Small intestine (tissue), 16 donors: ENCODE measurements around the gene DDX39B. TPM values are rescaled to one million over a fixed set of nuclear protein-coding genes. Genes with fewer than 3 reads are reported as not detected.
"Not testable (repeated sequence)": the region's sequence is repeated elsewhere in the genome, so short reads cannot be mapped to it uniquely, and the experiment has no call there.

Experiments
- DNase-seq, 2 donors: peaks; one replicate each; pipeline versions ENCODE4 v3.0.0 to v3.0.0-alpha.2; 2013
- FAIRE-seq: peaks from 2 replicates; lab custom pipeline; 2012; peaks lifted over from hg19 to GRCh38; lab: Jason Lieb, UNC
- H3K27ac ChIP-seq, 3 donors: one replicate each; pipeline ENCODE4 v1.5.1; 2013; ENCODE audit warnings: low read length in 2 of 3, mild to moderate bottlenecking in 2 of 3, control low read depth in 1 of 3, inconsistent platforms in 1 of 3, low read depth in 1 of 3, moderate library complexity in 1 of 3
- H3K27me3 ChIP-seq, 3 donors: one replicate each; pipeline ENCODE4 v1.6.1; 2013; ENCODE audit warnings: low read length in 3 of 3, inconsistent platforms in 1 of 3; ENCODE audit not compliant: control insufficient read depth in 3 of 3, insufficient read depth in 3 of 3
- H3K36me3 ChIP-seq, 3 donors: one replicate each; pipeline ENCODE4 v1.6.1; 2013; ENCODE audit warnings: low read length in 3 of 3, inconsistent platforms in 1 of 3, low read depth in 1 of 3, mild to moderate bottlenecking in 1 of 3, moderate library complexity in 1 of 3; ENCODE audit not compliant: control insufficient read depth in 3 of 3, insufficient read depth in 2 of 3
- H3K4me1 ChIP-seq, 3 donors: one replicate each; pipeline ENCODE4 v1.6.1; 2013; ENCODE audit warnings: low read length in 2 of 3, inconsistent platforms in 1 of 3, low read depth in 1 of 3, mild to moderate bottlenecking in 1 of 3, moderate library complexity in 1 of 3; ENCODE audit not compliant: control insufficient read depth in 3 of 3, insufficient read depth in 2 of 3
- H3K4me3 ChIP-seq, 3 donors: one replicate each; pipeline ENCODE4 v1.5.1; 2013; ENCODE audit warnings: low read length in 3 of 3, control low read depth in 1 of 3, inconsistent platforms in 1 of 3, low read depth in 1 of 3, mild to moderate bottlenecking in 1 of 3, moderate library complexity in 1 of 3
- H3K9me3 ChIP-seq, 2 donors: one replicate each; pipeline ENCODE4 v1.6.1; 2013; ENCODE audit warnings: low read depth in 1 of 2, low read length in 1 of 2; ENCODE audit not compliant: control insufficient read depth in 2 of 2, insufficient read depth in 1 of 2
- WGBS, 3 donors: extraction: QIAGEN DNeasy Blood & Tissue Kit; methylation state at CpG; one replicate each; pipeline ENCODE4 v1.1.7; 2013; 5-methylcytosine and 5-hydroxymethylcytosine counted together
- long read RNA-seq, 10 donors: transcript quantifications; one replicate each; lab custom pipeline, GENCODE V29; 2026
- polyA plus RNA-seq, 4 donors: library from polyadenylated mRNA; stranded (reverse) in 3 of 4; unstranded in 1 of 4; fragments of 200-250 nt in 3 of 4; fragments of 120-200 nt in 1 of 4; gene quantifications; one replicate each; pipeline versions ENCODE4 v1.2.1 to v1.2.3, GENCODE V29; 2013
- donor health status: healthy with polysubstance abuse.
- donor health status: control.
- donor health status: control.
- donor health status: Bipolar disorder and iron deficiency.
- donor health status: healthy.

DDX39B gene
- polyA plus RNA-seq, result 100 to 1,000 TPM; 307 to 440 (median 358) TPM
- long read RNA-seq, donor 1, full-length matches to known transcripts, result 119 of 249 reads
- long read RNA-seq, donor 1, partial matches to known transcripts, result 130 of 249 reads
- long read RNA-seq, donor 1, other reads (novel, unspliced or antisense), result 0 of 249 reads
- long read RNA-seq, donor 2, full-length matches to known transcripts, result 18 of 18 reads
- long read RNA-seq, donor 2, partial matches to known transcripts, result 0 of 18 reads
- long read RNA-seq, donor 2, other reads (novel, unspliced or antisense), result 0 of 18 reads
- long read RNA-seq, donor 3, full-length matches to known transcripts, result 29 of 74 reads
- long read RNA-seq, donor 3, partial matches to known transcripts, result 45 of 74 reads
- long read RNA-seq, donor 3, other reads (novel, unspliced or antisense), result 0 of 74 reads
- long read RNA-seq, donor 4, result 0 reads
- long read RNA-seq, donor 5, full-length matches to known transcripts, result 7 of 14 reads
- long read RNA-seq, donor 5, partial matches to known transcripts, result 7 of 14 reads
- long read RNA-seq, donor 5, other reads (novel, unspliced or antisense), result 0 of 14 reads
- long read RNA-seq, donor 6, full-length matches to known transcripts, result 44 of 89 reads
- long read RNA-seq, donor 6, partial matches to known transcripts, result 45 of 89 reads
- long read RNA-seq, donor 6, other reads (novel, unspliced or antisense), result 0 of 89 reads
- long read RNA-seq, donor 7, full-length matches to known transcripts, result 86 of 150 reads
- long read RNA-seq, donor 7, partial matches to known transcripts, result 59 of 150 reads
- long read RNA-seq, donor 7, other reads (novel, unspliced or antisense), result 5 of 150 reads
- long read RNA-seq, donor 8, full-length matches to known transcripts, result 9 of 14 reads
- long read RNA-seq, donor 8, partial matches to known transcripts, result 5 of 14 reads
- long read RNA-seq, donor 8, other reads (novel, unspliced or antisense), result 0 of 14 reads
- long read RNA-seq, donor 9, full-length matches to known transcripts, result 16 of 16 reads
- long read RNA-seq, donor 9, partial matches to known transcripts, result 0 of 16 reads
- long read RNA-seq, donor 9, other reads (novel, unspliced or antisense), result 0 of 16 reads
- long read RNA-seq, donor 10, full-length matches to known transcripts, result 75 of 175 reads
- long read RNA-seq, donor 10, partial matches to known transcripts, result 95 of 175 reads
- long read RNA-seq, donor 10, other reads (novel, unspliced or antisense), result 5 of 175 reads

GRCh38 chr6:31541658-31542521 lies at the start of gene DDX39B:
Gene DDX39B (minus strand): TSS chr6:31542003. CDS start chr6:31540532, 1,471 bp downstream.
- H3K27me3 ChIP-seq, result no peaks in the 10 kb centered on the region
- peak within 1 kb of the TSS; percentile 55 to 86 (median 82) for H3K4me3 ChIP-seq
- DNase-seq, result peak; percentile 98 to 99
- H3K4me1 ChIP-seq, result peaks cover 0 to 23% (median 4%) of the 10 kb centered on the region in 3 donors
- FAIRE-seq, result no peak
- no peaks in the 10 kb centered on the region for H3K9me3 ChIP-seq
- peaks cover 7 to 28% (median 8%) of the 10 kb centered on the region in 3 donors for H3K36me3 ChIP-seq
- 0 to 1% (median 0%) methylated on average over 43 of the region's 43 CpGs for WGBS, 3 donors
- peak within 1 kb of the TSS; percentile 92 to 94 (median 92) for H3K27ac ChIP-seq

GRCh38 chr6:31590691-31591090 lies 48.9 kb upstream of the DDX39B start:
- not testable (repeated sequence) for H3K27ac ChIP-seq, H3K36me3 ChIP-seq, H3K4me1 ChIP-seq, FAIRE-seq, H3K27me3 ChIP-seq, H3K9me3 ChIP-seq, H3K4me3 ChIP-seq, DNase-seq
- WGBS, 3 donors, result 82 to 92% (median 90%) methylated on average over 5 of the region's 5 CpGs

GRCh38 chr6:31588871-31589650 lies 47.3 kb upstream of the DDX39B start:
- Histone ChIP-seq H3K4me1 (no peaks in the 10 kb centered on the region), H3K27ac (no peak overlapping the region), H3K36me3 (no peaks in the 10 kb centered on the region), H3K27me3 (peaks cover 0 to 3% (median 0%) of the 10 kb centered on the region in 3 donors), H3K4me3 (no peak overlapping the region), H3K9me3 (no peaks in the 10 kb centered on the region)
- FAIRE-seq, result no peak
- 60 to 68% (median 61%) methylated on average over 8 to 9 of the region's 9 CpGs for WGBS, 3 donors
- no peak for DNase-seq

- DNase-seq (no peak), FAIRE-seq (no peak)
- peaks cover 0 to 3% (median 0%) of the 10 kb centered on the region in 3 donors for H3K27me3 ChIP-seq
- H3K27ac ChIP-seq, result no peak overlapping the region
- WGBS, 3 donors, result 57 to 77% (median 67%) methylated on average over 12 of the region's 12 CpGs
- H3K36me3 ChIP-seq, result no peaks in the 10 kb centered on the region
- H3K4me3 ChIP-seq, result no peak overlapping the region
- H3K9me3 ChIP-seq, result no peaks in the 10 kb centered on the region
- H3K4me1 ChIP-seq, result no peaks in the 10 kb centered on the region
Measured at GRCh38 chr6:31587791-31588777, 46.3 kb upstream of the DDX39B start.

GRCh38 chr6:31586599-31587281 lies 44.9 kb upstream of the DDX39B start:
- H3K4me3 ChIP-seq, result peak overlapping the region in 1 of 3 donors; percentile 19
- DNase-seq, result no peak
- H3K9me3 ChIP-seq, result no peaks in the 10 kb centered on the region
- H3K27me3 ChIP-seq, result peaks cover 0 to 6% (median 0%) of the 10 kb centered on the region in 3 donors
- H3K36me3 ChIP-seq, result no peaks in the 10 kb centered on the region
- FAIRE-seq, result no peak
- WGBS, 3 donors, result 44 to 74% (median 50%) methylated on average over 6 to 9 of the region's 9 CpGs
- peaks cover 0 to 2% (median 0%) of the 10 kb centered on the region in 3 donors for H3K4me1 ChIP-seq
- H3K27ac ChIP-seq, result peak overlapping the region in 1 of 3 donors; percentile 17

GRCh38 chr6:31586008-31586407 lies 44.2 kb upstream of the DDX39B start, which contains the start of gene LST1:
Gene LST1 (plus strand): TSS chr6:31586277. CDS start chr6:31587300, 1,023 bp downstream.
- peak within 1 kb of the TSS in 1 of 3 donors; percentile 19 for H3K4me3 ChIP-seq
- peaks cover 0 to 10% (median 0%) of the 10 kb centered on the region in 3 donors for H3K27me3 ChIP-seq
- no peaks in the 10 kb centered on the region for H3K9me3 ChIP-seq
- WGBS, 3 donors, result 56 to 81% (median 62%) methylated on average over 1 of the region's 1 CpG
- peaks cover 0 to 5% (median 0%) of the 10 kb centered on the region in 3 donors for H3K4me1 ChIP-seq
- DNase-seq, result no peak
- peak within 1 kb of the TSS in 1 of 3 donors; percentile 17 for H3K27ac ChIP-seq
- FAIRE-seq, result no peak
- H3K36me3 ChIP-seq, result no peaks in the 10 kb centered on the region
